Lower leg skin (tissue), 4 donors: ENCODE measurements around the gene HLX. TPM values are rescaled to one million over a fixed set of nuclear protein-coding genes. Genes with fewer than 3 reads are reported as not detected.

Source experiments
- DNase-seq, 2 donors: peaks; one replicate each; pipeline ENCODE4 v3.0.0-alpha.2; 2019; ENCODE audit warnings: low spot score in 2 of 2
- H3K4me3 ChIP-seq: fragments of 200-600 bp; sonication (generic); 2 replicates; pipeline ENCODE4 v1.5.1; 2017; ENCODE audit warnings: mild to moderate bottlenecking, low read depth; ENCODE audit not compliant: poor library complexity, severe bottlenecking
- POLR2A ChIP-seq, 2 donors: fragments of 450-650 bp; IDR thresholded peaks; one replicate each; pipeline ENCODE4 v1.6.1; 2016 to 2017; ENCODE audit warnings: antibody characterized with exemption in 2 of 2, mild to moderate bottlenecking in 1 of 2, moderate library complexity in 1 of 2
- WGBS, 2 donors: methylation state at CpG; one replicate each; pipeline ENCODE4 v1.1.5; 2018; 5-methylcytosine and 5-hydroxymethylcytosine counted together
- intact Hi-C: fragments of 100-400 bp; cut with DNase I; formaldehyde crosslinking; loops from one replicate; pipeline ENCODE4 v1.15.0; 2023; ENCODE audit warnings: low total_unique reads
- total RNA-seq, 4 donors: library from RNA; depleted of rRNA; stranded (reverse); fragments of >200 nt; gene quantifications; one replicate each; pipeline ENCODE4 v1.1.0, GENCODE V29; 2016
- TF ChIP-seq, protein P1 (sequence below), 3 donors: fragments of 450-650 bp; IDR thresholded peaks; one replicate each; pipeline ENCODE4 v1.5.1; 2016; ENCODE audit warnings: antibody characterized with exemption in 3 of 3, mild to moderate bottlenecking in 3 of 3, moderate library complexity in 2 of 3

Gene HLX
- total RNA-seq, 4 donors from 2014 or later, result 2.9 to 12.9 (median 3.2) TPM

DNA sequence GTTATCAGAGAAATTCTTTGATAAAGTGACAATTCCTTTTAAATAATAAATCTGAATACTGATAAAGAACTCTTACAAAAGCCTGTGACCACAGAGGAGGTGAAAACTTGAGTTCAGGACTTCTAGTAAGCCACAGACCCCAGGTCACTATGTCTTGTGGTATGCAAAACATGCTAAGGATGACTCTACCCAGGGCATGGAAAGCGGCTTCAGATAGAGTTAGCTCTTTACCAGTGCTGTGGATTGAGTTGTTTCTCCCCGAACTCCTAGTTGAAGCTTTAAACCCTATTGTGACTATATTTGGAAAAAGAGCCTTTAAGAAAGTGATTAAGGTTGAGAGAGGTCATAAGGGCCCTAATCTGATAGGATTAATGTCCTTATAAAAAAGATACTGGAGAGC, 42.3 kb downstream of the HLX start:
- intact Hi-C loops, result no loop called here
- no peak overlapping the region for H3K4me3 ChIP-seq
- TF ChIP-seq POLR2A (IDR thresholded peaks at IDR 0.05), result no peak
- TF ChIP-seq, protein P1, sequence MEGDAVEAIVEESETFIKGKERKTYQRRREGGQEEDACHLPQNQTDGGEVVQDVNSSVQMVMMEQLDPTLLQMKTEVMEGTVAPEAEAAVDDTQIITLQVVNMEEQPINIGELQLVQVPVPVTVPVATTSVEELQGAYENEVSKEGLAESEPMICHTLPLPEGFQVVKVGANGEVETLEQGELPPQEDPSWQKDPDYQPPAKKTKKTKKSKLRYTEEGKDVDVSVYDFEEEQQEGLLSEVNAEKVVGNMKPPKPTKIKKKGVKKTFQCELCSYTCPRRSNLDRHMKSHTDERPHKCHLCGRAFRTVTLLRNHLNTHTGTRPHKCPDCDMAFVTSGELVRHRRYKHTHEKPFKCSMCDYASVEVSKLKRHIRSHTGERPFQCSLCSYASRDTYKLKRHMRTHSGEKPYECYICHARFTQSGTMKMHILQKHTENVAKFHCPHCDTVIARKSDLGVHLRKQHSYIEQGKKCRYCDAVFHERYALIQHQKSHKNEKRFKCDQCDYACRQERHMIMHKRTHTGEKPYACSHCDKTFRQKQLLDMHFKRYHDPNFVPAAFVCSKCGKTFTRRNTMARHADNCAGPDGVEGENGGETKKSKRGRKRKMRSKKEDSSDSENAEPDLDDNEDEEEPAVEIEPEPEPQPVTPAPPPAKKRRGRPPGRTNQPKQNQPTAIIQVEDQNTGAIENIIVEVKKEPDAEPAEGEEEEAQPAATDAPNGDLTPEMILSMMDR (IDR thresholded peaks at IDR 0.05), result no peak
- WGBS, 2 donors, result 95 to 98% methylated on average over 2 of the region's 2 CpGs
- no peak for DNase-seq

DNA sequence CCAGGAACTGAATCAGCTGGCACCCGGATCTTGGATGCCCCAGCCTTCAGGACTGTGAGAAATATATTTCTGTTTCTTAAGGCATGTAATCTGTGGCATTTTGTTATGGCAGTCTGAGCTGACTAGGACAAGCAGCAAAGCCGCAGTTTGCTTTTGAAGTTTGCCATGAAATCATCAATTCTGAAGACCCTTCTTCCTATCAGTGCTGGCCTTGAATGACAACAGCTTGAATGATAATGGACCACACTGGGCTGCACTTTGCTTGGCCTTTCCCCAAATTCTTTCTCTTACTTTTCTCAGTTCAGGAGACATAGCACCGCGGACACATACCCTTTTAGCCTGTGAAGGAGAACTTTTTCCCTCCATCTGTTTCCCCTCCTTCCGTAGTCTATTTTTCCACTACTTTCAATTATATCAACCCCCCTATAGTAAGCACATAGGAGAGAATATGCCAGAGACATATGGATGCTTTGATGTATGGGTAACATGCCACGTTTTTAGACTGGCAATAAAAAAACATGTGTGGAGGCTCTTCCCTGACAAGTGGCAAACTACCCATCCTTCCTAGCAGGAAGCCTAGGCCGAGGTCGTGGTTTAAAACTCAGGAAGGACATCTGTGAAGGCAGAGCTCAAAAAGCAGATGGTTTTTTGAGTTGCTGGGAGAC, 42.9 kb downstream of the HLX start:
- TF ChIP-seq POLR2A (IDR thresholded peaks at IDR 0.05), result no peak
- TF ChIP-seq, protein P1 (IDR thresholded peaks at IDR 0.05), result no peak
- H3K4me3 ChIP-seq, result no peak overlapping the region
- DNase-seq, result no peak
- intact Hi-C loops, result no loop called here
- 63 to 73% methylated on average over 8 of the region's 8 CpGs for whole genome bisulfite sequencing, 2 donors

DNA sequence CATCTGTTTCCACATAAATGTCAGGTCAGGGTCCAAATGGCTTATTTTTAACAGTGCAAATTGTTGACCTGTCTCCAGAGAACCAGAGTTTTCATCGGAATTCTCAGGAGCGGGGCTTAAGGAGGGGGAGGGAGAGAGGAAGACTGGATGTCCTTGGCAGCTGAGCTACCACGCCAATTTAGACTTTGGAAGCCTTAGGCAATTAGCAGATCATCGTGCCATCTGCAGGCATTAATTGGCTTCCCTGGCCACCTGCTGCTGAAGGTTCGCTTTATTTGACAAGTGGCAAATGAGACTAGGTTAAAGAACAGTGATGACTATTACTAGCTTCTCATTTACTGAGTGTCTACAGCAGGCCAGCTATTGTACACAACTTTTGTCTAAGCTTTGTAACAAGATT, 43.7 kb downstream of the HLX start:
- TF ChIP-seq, protein P1 (IDR thresholded peaks at IDR 0.05), result no peak
- 66% methylated on average over 5 of the region's 5 CpGs for WGBS, 2 donors
- no peak for DNase-seq
- intact Hi-C loops, result no loop called here
- no peak overlapping the region for H3K4me3 ChIP-seq

DNA sequence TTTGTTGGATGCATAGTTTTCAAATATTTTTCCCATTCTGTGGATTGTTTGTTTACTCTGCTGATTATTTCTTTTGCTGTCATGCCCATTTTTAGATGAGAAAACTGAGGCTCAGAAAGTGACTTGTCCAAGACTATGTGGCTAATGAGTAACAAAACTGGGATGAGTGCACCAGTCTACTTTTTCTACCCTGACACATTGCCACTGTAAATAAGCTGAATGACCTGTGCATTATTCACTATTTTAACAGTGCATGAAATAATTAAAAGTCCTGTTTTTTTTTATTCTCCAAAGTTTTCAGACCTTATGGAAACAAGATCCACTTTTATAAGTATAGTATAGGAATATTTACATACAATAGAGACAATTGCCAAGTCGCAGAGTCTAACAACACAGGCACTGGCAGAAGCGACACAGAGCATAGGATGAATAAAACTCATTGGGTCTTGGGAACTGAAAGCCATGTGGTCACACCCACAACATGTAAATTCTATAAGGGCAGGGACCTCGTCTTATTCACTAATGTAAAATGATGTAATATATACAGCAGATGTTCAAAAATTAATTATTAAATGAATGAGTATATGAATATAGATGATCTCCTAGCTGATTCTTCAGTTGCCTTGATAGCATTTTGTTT, 45.2 kb downstream of the HLX start:
- TF ChIP-seq, protein P1 (IDR thresholded peaks at IDR 0.05), result no peak
- TF ChIP-seq POLR2A (IDR thresholded peaks at IDR 0.05), result no peak
- WGBS, 2 donors, result 76% methylated on average over 3 of the region's 3 CpGs
- intact Hi-C loops, result no loop called here
- no peak for DNase-seq
- no peak overlapping the region for H3K4me3 ChIP-seq

DNA sequence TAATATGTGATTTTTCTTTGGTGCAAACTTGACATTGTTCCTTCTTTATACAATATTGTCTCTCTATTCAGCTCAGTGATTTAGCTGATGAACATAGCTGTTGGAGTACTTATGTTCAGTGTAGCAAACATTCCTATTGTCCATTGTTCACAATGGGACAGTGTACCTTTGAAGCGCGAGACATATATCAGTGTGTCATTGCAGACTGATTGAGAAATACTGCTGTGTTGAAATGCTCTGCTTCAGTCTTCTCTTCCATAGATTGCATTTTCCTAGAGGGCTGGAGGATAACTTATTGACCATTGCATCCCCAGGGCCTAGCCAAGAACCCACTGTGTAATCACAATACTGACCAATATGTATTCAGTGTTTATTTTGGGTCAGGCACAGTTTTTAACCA, 46.5 kb downstream of the HLX start:
- TF ChIP-seq, protein P1 (IDR thresholded peaks at IDR 0.05), result no peak
- TF ChIP-seq POLR2A (IDR thresholded peaks at IDR 0.05), result no peak
- intact Hi-C loops, result no loop called here
- DNase-seq, result no peak
- WGBS, 2 donors, result 88 to 91% methylated on average over 2 of the region's 2 CpGs
- H3K4me3 ChIP-seq, result no peak overlapping the region
